HEK293T (cell line): Measurements from ENCODE around the gene OLA1.
A peak's percentile ranks its signal among the peaks of the same experiment; 100 is the strongest.

Experiments used
- CTCF ChIA-PET: fragments of 350-600 bp; formaldehyde crosslinking; extraction: SDS; loops from one replicate; lab custom pipeline; 2021; ENCODE audit warnings: antibody characterized with exemption, inconsistent platforms; lab: Yijun Ruan, JAX
- POLR2A ChIA-PET: fragments of 350-600 bp; formaldehyde crosslinking; extraction: SDS; loops from one replicate; lab custom pipeline; 2020; ENCODE audit warnings: antibody characterized with exemption, inconsistent platforms; lab: Yijun Ruan, JAX
- DNase-seq: peaks from one replicate; pipeline ENCODE4 v3.0.0; 2012; ENCODE audit warnings: mixed read lengths; ENCODE audit errors: extremely low spot score
- ARNT ChIP-seq: fragments of 450-650 bp; IDR thresholded peaks from 2 replicates; pipeline ENCODE4 v1.6.1; 2017; ENCODE audit warnings: mild to moderate bottlenecking
- BHLHE40 ChIP-seq: fragments of 450-650 bp; IDR thresholded peaks from 2 replicates; pipeline ENCODE4 v1.6.1; 2016; ENCODE audit warnings: mild to moderate bottlenecking, moderate library complexity, borderline replicate concordance
- CTBP1 ChIP-seq: fragments of 450-650 bp; IDR thresholded peaks from 2 replicates; pipeline ENCODE4 v1.6.1; 2016; ENCODE audit warnings: borderline replicate concordance
- ELF4 ChIP-seq: fragments of 450-650 bp; IDR thresholded peaks from 2 replicates; pipeline ENCODE4 v1.6.1; 2017; ENCODE audit warnings: antibody characterized with exemption
- FOXA1 ChIP-seq: fragments of 450-650 bp; IDR thresholded peaks from 2 replicates; pipeline ENCODE4 v1.6.1; 2016; ENCODE audit warnings: mild to moderate bottlenecking
- FOXK2 ChIP-seq: fragments of 450-650 bp; IDR thresholded peaks from 2 replicates; pipeline ENCODE4 v1.6.1; 2016; ENCODE audit warnings: mild to moderate bottlenecking
- FOXM1 ChIP-seq: fragments of 450-650 bp; IDR thresholded peaks from 2 replicates; pipeline ENCODE4 v1.6.1; 2017; ENCODE audit warnings: mild to moderate bottlenecking, borderline replicate concordance
- HDGF ChIP-seq: fragments of 450-650 bp; IDR thresholded peaks from 2 replicates; pipeline ENCODE4 v1.6.1; 2017; ENCODE audit warnings: antibody characterized with exemption, borderline replicate concordance
- L3MBTL2 ChIP-seq: fragments of 450-650 bp; conservative IDR thresholded peaks from 2 replicates; pipeline ENCODE4 v1.6.1; 2016; ENCODE audit warnings: mild to moderate bottlenecking
- LEF1 ChIP-seq: fragments of 450-650 bp; IDR thresholded peaks from 2 replicates; pipeline ENCODE4 v1.6.1; 2017; ENCODE audit warnings: mild to moderate bottlenecking, borderline replicate concordance
- NFRKB ChIP-seq: fragments of 450-650 bp; IDR thresholded peaks from 2 replicates; pipeline ENCODE4 v1.6.1; 2016; ENCODE audit warnings: mild to moderate bottlenecking, moderate library complexity
- SP1 ChIP-seq: fragments of 450-650 bp; IDR thresholded peaks from 2 replicates; pipeline ENCODE4 v1.6.1; 2017
- SUZ12 ChIP-seq: fragments of 450-650 bp; IDR thresholded peaks from 2 replicates; pipeline ENCODE4 v1.6.1; 2016; ENCODE audit warnings: mild to moderate bottlenecking
- TARDBP ChIP-seq: fragments of 450-650 bp; IDR thresholded peaks from 2 replicates; pipeline ENCODE4 v1.6.1; 2016
- ZNF384 ChIP-seq: fragments of 450-650 bp; IDR thresholded peaks from 2 replicates; pipeline ENCODE4 v1.6.1; 2016
- TF ChIP-seq, protein P1 (sequence below): fragments of 450-650 bp; IDR thresholded peaks from 2 replicates; pipeline ENCODE4 v1.6.1; 2016

The OLA1 gene

GRCh38 chr2:174245065-174245464 lies 3.3 kb downstream of the OLA1 start:
- ChIA-PET CTCF (interaction anchor here (1.5 kb wide), 1 partner anchor 8 kb away, joined by 3 read pairs; no protein-coding TSS in a partner anchor), POLR2A (interaction anchor here (1.4 kb wide), 1 partner anchor 10 kb away, joined by 3 read pairs; no protein-coding TSS in a partner anchor)
- peak; percentile 17 for DNase-seq
- no peak for TF ChIP-seq BHLHE40
- TF ChIP-seq CTBP1 = peak; percentile 79; the same call in 1 of the 2 replicates
- no peak for TF ChIP-seq LEF1
- TF ChIP-seq, protein P1, sequence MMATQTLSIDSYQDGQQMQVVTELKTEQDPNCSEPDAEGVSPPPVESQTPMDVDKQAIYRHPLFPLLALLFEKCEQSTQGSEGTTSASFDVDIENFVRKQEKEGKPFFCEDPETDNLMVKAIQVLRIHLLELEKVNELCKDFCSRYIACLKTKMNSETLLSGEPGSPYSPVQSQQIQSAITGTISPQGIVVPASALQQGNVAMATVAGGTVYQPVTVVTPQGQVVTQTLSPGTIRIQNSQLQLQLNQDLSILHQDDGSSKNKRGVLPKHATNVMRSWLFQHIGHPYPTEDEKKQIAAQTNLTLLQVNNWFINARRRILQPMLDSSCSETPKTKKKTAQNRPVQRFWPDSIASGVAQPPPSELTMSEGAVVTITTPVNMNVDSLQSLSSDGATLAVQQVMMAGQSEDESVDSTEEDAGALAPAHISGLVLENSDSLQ = peak; percentile 79
- no peak for TF ChIP-seq L3MBTL2
- TF ChIP-seq TARDBP = no peak
- TF ChIP-seq FOXM1 = no peak
- TF ChIP-seq ARNT = peak; percentile 88

DNA sequence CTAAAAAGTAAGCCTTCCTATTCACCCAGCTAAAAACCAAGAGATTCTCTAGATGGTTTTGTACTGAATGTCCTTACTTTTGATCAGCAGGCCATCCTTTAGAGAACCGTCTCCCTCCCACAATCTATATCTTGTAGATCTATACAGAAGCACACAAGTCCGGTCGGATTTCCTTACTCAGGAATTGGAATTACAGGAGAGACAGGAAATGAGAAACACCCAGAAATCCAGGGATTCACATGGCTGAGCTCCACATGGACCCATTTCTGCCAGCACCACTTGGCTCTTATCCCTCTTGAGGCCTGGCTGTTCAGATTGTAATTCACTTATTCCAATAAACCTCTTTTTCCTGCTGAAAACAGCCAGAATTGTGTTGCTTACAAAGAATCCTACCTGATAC lies 4.5 kb downstream of the OLA1 start:
- no peak for TF ChIP-seq FOXK2
- TF ChIP-seq ARNT = no peak
- TF ChIP-seq ELF4 = no peak
- no peak for TF ChIP-seq FOXA1
- TF ChIP-seq FOXM1 = no peak
- no peak for TF ChIP-seq LEF1
- no peak for TF ChIP-seq TARDBP
- TF ChIP-seq SUZ12 = no peak
- no peak for TF ChIP-seq NFRKB
- TF ChIP-seq, protein P1 = no peak
- no peak for TF ChIP-seq BHLHE40
- no peak for TF ChIP-seq SP1
- TF ChIP-seq ZNF384 = no peak
- ChIA-PET CTCF (no interaction called here), POLR2A (no interaction called here)
- no peak for DNase-seq

DNA sequence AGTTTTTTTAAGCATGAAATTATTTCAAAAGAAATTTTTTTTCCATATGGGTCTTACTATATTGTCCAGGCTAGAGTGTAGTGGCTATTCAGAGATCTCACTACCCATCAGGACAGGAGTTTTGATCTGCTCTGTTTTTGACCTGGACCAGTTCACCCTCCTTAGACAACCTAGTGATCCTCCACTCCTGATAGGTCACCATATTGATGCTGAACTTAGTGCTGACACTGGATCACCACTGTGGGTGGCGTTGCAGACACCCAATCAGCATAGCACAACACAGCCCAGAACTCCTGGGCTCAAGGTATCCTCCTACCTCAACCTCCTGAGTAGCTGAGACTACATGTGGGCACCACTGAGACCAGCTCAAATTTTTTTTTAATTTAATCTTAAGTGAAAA lies 8.2 kb downstream of the OLA1 start:
- DNase-seq = no peak
- POLR2A ChIA-PET = interaction anchor here (1.0 kb wide), 1 partner anchor 9 kb away, joined by 3 read pairs; no protein-coding TSS in a partner anchor
- TF ChIP-seq CTBP1 = no peak
- TF ChIP-seq ARNT = no peak
- no peak for TF ChIP-seq HDGF
- no peak for TF ChIP-seq LEF1
- CTCF ChIA-PET = no interaction called here

- ChIA-PET POLR2A (no interaction called here), CTCF (interaction anchor here (0.7 to 1.5 kb wide), 2 partner anchors 9 to 583 kb away, joined by 3 read pairs; no protein-coding TSS in a partner anchor)
- TF ChIP-seq CTBP1 (no peak), SUZ12 (no peak), BHLHE40 (no peak), FOXM1 (no peak), L3MBTL2 (no peak), HDGF (no peak), FOXA1 (no peak), FOXK2 (no peak), NFRKB (no peak), SP1 (no peak), TARDBP (no peak)
- TF ChIP-seq, protein P1 = no peak
- no peak for DNase-seq
Observed at GRCh38 chr2:174236429-174236828, 11.9 kb downstream of the OLA1 start.

DNA sequence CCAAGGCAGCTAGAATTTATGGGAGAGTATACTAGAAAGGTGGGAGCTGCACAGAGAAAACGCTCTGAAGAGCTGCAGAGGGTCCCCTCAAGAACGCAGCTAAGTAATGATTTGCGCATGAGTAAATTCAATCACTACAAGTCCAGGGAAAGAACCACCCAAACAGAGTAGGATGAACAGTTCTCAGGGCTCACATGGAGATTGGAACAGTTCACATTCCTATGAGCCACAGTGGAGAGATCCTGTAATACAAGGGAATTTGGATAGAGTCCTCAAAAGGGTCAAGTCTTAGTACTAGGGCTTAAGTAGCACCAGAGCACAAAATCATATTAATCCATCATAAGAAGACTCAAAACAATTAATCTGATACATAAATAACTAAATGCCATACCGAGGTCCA lies 12.7 kb downstream of the OLA1 start:
- ChIA-PET CTCF (interaction anchor here (0.7 kb wide), 1 partner anchor 582 kb away, joined by 3 read pairs; no protein-coding TSS in a partner anchor), POLR2A (interaction anchor here (0.5 to 2.3 kb wide), 4 partner anchors 9 to 89 kb away, joined by 3 to 11 read pairs (median 3); partner anchors contain the start of gene OLA1)
- no peak for TF ChIP-seq ARNT
- no peak for TF ChIP-seq LEF1
- TF ChIP-seq CTBP1 = no peak
- TF ChIP-seq BHLHE40 = no peak
- no peak for TF ChIP-seq HDGF
- no peak for TF ChIP-seq ZNF384
- no peak for TF ChIP-seq FOXM1
- DNase-seq = no peak

GRCh38 chr2:174233771-174234275 lies 14.5 kb downstream of the OLA1 start:
- ChIA-PET CTCF (interaction anchor here (0.5 kb wide), 1 partner anchor 10 kb away, joined by 3 read pairs; no protein-coding TSS in a partner anchor), POLR2A (interaction anchor here (0.7 to 2.3 kb wide), 3 partner anchors 15 to 19 kb away, joined by 3 to 11 read pairs (median 4); partner anchors contain the start of gene OLA1)
- no peak for DNase-seq
- no peak for TF ChIP-seq FOXA1
- TF ChIP-seq FOXM1 = no peak
- TF ChIP-seq, protein P1 = no peak
- TF ChIP-seq CTBP1 = no peak
- TF ChIP-seq ARNT = no peak
- TF ChIP-seq SUZ12 = no peak
- TF ChIP-seq TARDBP = no peak
- TF ChIP-seq HDGF = no peak
- TF ChIP-seq ELF4 = no peak
- no peak for TF ChIP-seq SP1
- no peak for TF ChIP-seq BHLHE40
- TF ChIP-seq NFRKB = no peak
- no peak for TF ChIP-seq LEF1
